GM21723 (cell line): ENCODE measurements around the gene WFDC1.

Source experiments
- ATAC-seq: cut with Tn5 transposase; IDR thresholded peaks from one replicate; pipeline ENCODE4 v1.9.1; 2021; ENCODE audit warnings: mild to moderate bottlenecking, moderate library complexity; ENCODE audit not compliant: unreplicated experiment

The WFDC1 gene

DNA sequence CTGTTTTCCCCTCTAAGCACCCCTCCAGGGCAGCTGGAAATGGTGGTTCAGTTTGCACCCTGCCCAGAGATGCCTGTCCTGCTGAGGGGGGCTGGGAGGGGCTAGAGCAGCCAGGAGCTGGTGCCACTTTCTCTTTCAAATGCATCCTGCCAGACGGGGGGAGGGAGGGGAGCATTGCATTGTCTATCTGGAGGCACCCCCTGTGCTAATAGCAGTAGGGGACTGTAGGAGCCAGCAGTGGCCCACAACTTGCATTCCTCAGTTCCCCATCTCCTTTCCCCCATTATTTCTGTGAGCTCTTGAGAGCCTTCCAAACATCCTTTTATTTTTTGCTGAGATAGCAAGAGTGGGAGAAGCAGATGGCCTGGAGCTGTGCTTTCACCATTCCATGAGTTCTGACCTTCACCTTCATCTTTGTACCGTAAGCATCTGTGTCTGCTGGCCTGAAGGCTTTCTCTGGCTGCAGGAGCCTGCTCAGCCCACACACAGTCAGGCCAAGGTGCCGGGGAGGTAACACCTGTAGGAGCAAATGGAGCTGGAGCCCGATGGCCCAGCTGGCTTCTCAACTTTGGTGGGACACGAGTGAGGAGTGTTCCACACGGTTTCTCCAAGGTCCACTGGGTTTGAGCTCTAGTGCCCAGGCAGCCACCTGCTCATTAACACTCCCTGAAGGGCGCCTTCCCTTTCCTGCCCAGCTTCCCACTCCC is 5.2 kb downstream of the WFDC1 start:
- ATAC-seq, result no peak

DNA sequence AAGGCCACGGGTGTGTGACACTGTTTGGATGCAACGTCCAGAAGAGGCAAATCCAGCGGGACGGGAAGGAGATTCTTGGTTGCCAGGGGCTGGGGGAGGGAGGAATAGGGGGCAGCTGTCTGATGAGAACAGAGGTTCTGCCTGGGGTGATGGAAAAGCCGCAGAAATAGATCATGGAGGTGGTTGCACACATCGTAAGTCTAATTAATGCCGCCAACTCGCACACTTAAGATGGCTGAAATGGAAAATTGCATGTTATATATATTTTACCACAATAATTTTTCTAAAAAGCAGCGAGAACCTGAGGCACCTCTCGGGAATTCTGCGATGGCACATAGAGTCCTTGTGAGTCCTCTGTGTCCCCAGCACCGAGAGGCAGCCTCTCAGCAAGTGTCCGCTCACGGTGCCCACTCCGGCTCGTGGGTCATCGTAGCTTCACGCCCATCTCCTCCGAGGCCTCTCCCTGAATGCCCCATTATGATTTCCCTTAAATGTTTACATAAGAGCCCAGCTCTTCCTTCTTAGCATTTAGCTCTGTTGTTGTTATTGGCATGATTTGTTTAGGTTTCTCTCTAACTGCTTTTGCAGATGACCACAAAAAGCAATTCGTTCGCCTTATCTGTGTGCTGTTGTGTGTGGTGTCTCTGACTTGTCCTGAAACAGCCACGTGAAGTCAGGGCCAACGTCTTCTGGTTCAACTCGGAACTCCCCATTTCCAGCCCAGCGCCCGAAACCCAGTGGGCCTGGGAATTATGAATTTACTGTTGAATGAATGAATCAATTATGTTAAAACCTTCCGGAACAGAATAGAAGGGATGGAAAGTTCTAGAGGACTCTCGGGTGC is 7.7 kb downstream of the WFDC1 start:
- ATAC-seq, result no peak

DNA sequence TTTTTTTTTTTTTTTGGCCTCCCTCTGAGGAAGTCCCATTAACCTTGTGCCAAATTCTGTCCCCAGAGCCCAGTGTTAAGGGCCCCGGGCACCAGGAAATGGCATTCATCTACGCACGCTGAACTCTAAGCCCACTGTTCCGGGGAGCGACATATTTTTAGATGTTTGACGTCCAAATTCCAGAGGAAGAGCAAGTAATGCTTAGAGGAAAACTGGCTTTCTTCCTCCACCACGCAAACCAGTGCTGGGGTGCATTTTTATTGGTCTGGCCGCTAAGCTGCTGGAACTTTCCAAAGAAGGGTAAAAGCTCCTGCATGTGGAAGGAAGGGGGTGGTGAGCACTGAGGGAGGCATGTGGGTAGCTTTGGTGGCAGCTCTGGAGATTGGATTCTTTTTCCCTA is 8.3 kb downstream of the WFDC1 start:
- no peak for ATAC-seq

DNA sequence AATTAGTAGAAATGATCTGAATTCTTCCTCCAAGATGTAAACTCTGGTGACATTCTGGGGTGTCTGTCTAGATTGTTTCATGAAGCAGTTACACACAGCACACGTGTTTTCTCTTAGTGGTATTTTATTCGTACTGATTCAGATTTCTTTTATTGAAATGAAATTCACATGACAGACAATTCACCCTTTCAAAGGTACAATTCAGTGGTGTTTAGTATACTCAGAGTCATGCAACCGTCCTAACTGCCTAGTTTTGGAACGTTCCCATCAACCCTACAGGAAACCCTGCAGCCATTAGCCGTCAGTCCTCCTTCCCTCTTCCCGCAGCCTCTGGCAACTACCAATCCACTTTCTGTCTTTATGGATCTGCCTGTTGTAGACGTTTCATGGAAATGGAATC is 8.8 kb downstream of the WFDC1 start:
- ATAC-seq, result no peak

GRCh38 chr16:84306564-84306963 is 11.9 kb downstream of the WFDC1 start:
- no peak for ATAC-seq

DNA sequence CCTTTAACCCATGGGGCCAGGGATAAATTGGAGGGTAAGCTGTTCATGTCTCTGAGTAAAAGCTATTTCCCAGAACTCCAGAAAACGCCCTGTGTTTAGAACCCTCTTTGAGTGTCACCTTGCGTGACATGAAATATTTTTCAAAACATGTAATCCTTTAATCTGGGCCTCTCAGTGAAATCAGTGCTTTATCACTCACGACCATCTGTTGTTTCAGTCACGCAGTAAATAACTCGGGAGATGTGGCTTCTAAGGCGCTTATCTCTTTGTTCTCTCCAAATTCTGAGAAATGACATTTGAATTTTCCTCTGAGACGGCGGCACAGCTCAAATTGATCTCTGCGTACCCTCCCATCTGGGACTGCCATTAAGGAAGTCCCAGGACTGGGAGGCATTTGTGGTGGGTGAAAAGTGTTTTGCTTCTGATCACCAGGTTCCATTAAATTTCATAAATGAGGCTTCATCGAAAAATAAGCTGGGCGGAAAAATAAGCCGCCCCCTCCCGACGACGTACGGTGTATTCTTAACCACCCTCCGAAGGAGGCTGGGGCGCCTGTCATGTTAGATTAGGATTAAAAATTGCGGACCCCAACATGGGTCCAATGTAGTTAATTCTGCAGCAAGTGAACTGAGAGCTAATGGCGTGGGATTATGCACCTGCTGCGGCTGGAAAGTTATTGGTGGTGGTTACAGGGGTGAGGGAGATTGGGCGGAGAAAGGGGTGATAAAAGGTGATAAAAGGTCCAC is 12.7 kb downstream of the WFDC1 start:
- no peak for ATAC-seq

DNA sequence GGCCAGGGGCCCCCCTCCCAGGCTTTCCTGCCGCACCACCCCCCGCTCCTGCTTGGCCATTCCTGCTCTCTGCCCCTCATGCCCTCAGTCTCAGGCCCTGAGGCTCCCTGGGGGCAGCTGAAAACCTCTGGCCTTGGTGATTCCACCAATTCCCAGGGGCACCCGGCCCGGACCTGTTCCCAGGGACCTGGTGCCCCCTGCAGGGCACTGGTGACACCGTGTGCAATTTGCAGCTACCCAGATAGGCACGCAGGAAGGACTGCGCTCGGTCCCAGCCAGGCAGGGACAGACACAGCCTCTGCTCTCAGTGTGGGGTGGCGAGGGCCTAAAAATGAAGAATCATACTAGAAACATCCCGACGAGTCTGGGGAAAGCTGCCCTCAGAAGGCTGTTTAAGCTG is 13.4 kb downstream of the WFDC1 start:
- no peak for ATAC-seq

GRCh38 chr16:84310642-84311041 is 16.0 kb downstream of the WFDC1 start:
- ATAC-seq, result no peak

DNA sequence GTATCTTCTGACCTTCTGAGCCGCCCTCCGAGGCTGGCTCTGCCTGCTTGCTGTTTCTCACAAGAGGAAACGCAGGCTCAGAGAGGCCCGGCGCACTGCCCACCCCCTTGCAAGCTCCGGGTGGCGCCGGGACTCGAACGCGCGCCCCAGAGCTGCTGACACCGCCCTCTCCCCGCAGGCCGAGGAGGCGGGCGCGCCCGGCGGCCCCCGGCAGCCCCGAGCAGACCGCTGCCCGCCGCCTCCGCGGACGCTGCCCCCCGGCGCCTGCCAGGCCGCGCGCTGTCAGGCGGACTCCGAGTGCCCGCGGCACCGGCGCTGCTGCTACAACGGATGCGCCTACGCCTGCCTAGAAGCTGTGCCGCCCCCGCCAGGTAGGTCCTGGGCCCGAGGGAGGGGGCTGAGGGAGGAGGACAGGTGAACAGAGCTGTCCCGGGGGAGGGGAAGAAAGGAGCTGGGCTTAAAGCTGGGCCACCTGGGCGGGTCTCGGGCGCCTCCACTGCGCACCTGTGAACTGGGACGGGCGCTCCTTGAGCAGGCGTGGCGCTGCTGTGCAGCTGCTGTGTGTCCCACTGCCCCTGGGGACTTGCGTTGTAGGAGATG is 18.2 kb downstream of the WFDC1 start:
- ATAC-seq, result no peak

DNA sequence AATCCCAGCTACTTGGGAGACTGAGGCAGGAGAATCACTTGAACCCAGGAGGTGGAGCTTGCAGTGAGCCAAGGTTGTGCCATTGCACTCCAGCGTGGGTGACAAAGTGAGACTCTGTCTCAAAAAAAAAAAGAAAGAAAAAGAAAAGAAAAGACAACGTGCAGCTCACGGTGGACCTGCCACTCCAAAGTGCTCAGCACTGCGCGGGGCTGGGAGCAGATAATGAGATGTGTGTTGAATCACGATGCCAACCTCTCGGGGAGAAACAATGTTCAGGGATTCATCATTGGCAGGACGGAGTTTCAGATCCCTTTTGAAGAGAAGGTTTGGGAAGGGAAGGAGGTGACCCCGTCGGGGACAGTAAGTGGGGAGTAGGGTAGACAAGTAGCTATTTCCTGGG is 19.2 kb downstream of the WFDC1 start:
- ATAC-seq, result no peak

DNA sequence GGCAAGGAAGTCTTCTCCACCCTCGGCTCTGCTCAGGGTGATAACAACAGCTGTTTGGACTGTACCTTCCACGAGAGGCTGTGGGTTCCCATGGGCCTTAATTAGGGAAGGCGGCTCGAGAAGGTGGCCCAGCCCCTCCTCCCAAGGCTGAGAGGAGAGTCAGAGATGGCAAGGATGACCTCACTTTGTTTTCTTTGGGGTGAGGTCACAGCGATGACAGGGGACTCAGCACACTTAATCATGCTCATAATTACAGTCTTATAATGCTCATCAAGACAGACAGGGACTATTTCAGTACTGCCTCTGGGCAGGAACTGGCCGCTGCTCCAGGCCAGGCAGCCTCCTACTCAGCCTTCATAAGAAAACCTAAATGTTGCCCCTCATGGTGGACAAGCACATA is 19.7 kb downstream of the WFDC1 start:
- no peak for ATAC-seq

DNA sequence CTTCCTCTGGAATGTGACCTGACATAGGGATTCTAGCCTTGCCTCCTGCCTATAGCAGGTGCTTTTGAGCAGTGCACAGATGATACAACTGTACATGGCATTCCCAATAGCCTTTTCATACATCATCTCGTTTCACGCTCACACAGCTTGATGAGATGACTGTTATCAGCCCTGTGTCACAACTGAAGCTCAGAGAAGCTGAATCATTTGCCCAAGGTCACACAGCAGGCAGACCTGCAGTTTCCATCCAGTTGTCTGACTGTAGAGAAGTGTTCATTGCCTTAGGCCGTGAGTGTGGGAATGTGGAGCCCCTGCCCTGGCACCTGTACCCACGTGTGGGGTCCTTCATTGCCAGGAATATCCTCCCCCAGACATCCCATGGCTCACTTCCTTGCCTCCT is 20.1 kb downstream of the WFDC1 start:
- no peak for ATAC-seq

DNA sequence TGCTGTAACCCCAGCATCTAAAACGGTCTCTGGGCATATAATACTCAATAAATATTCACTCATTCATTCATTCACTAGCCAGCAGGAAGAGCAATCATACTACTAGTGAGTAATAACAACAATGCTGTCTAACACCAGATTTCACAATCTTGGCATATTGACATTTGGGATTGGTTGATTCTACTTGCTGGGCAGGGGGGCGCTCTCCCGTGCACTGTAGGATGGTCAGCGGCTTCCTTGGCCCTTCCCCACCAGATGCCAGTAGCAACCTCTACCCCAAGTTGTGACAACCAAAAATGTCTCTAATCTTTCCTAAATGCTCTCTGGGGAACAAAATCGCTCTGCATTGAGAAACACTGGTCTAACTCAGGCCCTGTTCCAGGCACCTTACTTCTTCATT is 20.7 kb downstream of the WFDC1 start:
- ATAC-seq, result no peak

GRCh38 chr16:84318091-84318975 is 23.7 kb downstream of the WFDC1 start:
- no peak for ATAC-seq

- no peak for ATAC-seq
Measured at GRCh38 chr16:84319146-84319760, 24.6 kb downstream of the WFDC1 start.

DNA sequence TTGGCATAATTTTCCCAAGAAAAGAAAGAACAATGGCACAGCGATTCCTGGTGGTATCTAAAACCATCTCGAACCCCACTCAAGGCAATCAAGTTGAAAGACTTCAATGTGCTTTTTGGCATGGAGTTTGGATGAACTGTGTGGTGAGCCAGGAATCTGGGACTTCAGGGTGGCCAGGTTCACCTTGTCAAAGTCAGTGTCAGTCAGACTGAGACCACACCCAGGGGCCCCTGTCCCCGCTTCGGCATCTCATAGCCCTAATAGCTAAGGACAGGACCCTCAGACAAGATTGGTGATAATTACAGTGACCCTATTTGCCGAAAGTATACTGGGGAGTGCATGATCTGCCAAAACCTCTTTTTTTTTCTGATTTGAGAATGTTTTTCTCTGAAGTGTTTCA is 25.8 kb downstream of the WFDC1 start:
- no peak for ATAC-seq

GRCh38 chr16:84321932-84322331 is 27.3 kb downstream of the WFDC1 start:
- ATAC-seq, result no peak

- no peak for ATAC-seq
Measured at GRCh38 chr16:84322749-84323148, 28.1 kb downstream of the WFDC1 start.

DNA sequence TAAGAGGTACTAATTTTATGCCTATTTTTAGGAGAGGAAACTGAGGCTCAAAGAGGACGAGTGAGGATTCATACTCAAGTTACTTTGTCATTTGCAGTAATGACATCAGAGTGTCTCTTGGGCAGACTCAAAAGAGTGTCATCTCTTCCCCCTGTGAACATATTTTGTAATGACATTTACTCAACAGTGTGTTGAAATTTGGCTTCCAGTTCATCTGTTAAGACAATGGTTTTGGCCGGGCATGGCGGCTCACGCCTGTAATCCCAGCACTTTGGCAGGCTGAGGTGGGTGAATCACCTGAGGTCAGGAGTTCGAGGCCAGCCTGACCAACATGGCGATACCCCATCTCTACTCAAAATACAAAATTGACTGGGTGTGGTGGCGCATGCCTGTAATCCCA is 28.9 kb downstream of the WFDC1 start:
- no peak for ATAC-seq
